Calu3 (cell line): ENCODE measurements around the gene MIEF1. TPM values are rescaled to one million over a fixed set of nuclear protein-coding genes. Genes with fewer than 3 reads are reported as not detected.
A peak's percentile ranks its signal among the peaks of the same experiment; 100 is the strongest.

Experiments
- BruUV-seq: library from RNA; stranded (reverse); fragments of 400-500 nt; replicated peaks from 2 replicates; lab custom pipeline; 2021; lab: Mats Ljungman, UMichigan
- CTCF ChIA-PET: fragments of 300-600 bp; sonication (Branson Sonifier 250); formaldehyde crosslinking; loops from one replicate; lab custom pipeline; 2022; ENCODE audit warnings: antibody characterized with exemption; lab: Charles Lee
- DNase-seq: peaks from one replicate; pipeline ENCODE4 v3.0.0; 2022
- H3K27ac Mint-ChIP-seq: one replicate; pipeline ENCODE4 v1.8.0; 2022; ENCODE audit warnings: mixed read lengths; ENCODE audit not compliant: unreplicated experiment
- H3K27me3 Mint-ChIP-seq: one replicate; pipeline ENCODE4 v1.8.0; 2022; ENCODE audit warnings: mixed read lengths; ENCODE audit not compliant: unreplicated experiment
- H3K36me3 Mint-ChIP-seq: one replicate; pipeline ENCODE4 v1.8.0; 2022; ENCODE audit warnings: mild to moderate bottlenecking, moderate library complexity, mixed read lengths; ENCODE audit not compliant: insufficient read depth, unreplicated experiment
- H3K4me1 Mint-ChIP-seq: one replicate; pipeline ENCODE4 v1.8.0; 2022; ENCODE audit warnings: mild to moderate bottlenecking, low read depth, mixed read lengths; ENCODE audit not compliant: unreplicated experiment
- H3K4me3 Mint-ChIP-seq: one replicate; pipeline ENCODE4 v1.8.0; 2022; ENCODE audit warnings: mild to moderate bottlenecking, low read depth, moderate library complexity, mixed read lengths; ENCODE audit not compliant: unreplicated experiment
- H3K9me3 Mint-ChIP-seq: one replicate; pipeline ENCODE4 v1.8.0; 2022; ENCODE audit warnings: low read depth, mixed read lengths; ENCODE audit not compliant: unreplicated experiment
- CTCF ChIP-seq: fragments of 200-600 bp; IDR thresholded peaks from one replicate; pipeline ENCODE4 v1.8.0; 2022; ENCODE audit warnings: antibody characterized with exemption; ENCODE audit not compliant: unreplicated experiment
- intact Hi-C: fragments of 100-400 bp; cut with micrococcal nuclease; formaldehyde crosslinking; loops from one replicate; pipeline ENCODE4 v1.10.0; 2022; ENCODE audit not compliant: unreplicated experiment
- total RNA-seq: library from RNA; stranded (reverse); gene quantifications from 2 replicates; pipeline ENCODE4 v1.2.3, GENCODE V29; 2022

MIEF1 gene
- total RNA-seq, 1 experiment from 2014 or later: 39.2 TPM

- Mint-ChIP-seq H3K27ac (no peak overlapping the region), H3K27me3 (no peaks in the 10 kb centered on the region), H3K4me1 (peaks cover 9% of the 10 kb centered on the region), H3K4me3 (no peak overlapping the region), H3K36me3 (peaks cover 82% of the 10 kb centered on the region), H3K9me3 (no peaks in the 10 kb centered on the region)
- BruUV-seq: no TSS peak
- TF ChIP-seq CTCF: no peak
- intact Hi-C loops: no loop called here
- CTCF ChIA-PET: interaction anchor here (1.4 to 2.5 kb wide), 2 partner anchors 17 to 530 kb away, joined by 3 to 9 read pairs; no protein-coding TSS in a partner anchor
- DNase-seq: no peak
These were observed 11.7 kb downstream of the MIEF1 start for GRCh38 chr22:39513791-39514190.

- no peak overlapping the region for H3K4me3 Mint-ChIP-seq
- H3K36me3 Mint-ChIP-seq: peaks cover 84% of the 10 kb centered on the region
- DNase-seq: peak; percentile 79
- intact Hi-C loops: no loop called here
- no peaks in the 10 kb centered on the region for H3K9me3 Mint-ChIP-seq
- no TSS peak for BruUV-seq
- TF ChIP-seq CTCF: peak; percentile 76
- H3K27ac Mint-ChIP-seq: no peak overlapping the region
- H3K4me1 Mint-ChIP-seq: peaks cover 2% of the 10 kb centered on the region
- no peaks in the 10 kb centered on the region for H3K27me3 Mint-ChIP-seq
- CTCF ChIA-PET: interaction anchor here (0.6 to 2.5 kb wide), 6 partner anchors 12 to 530 kb away, joined by 3 to 9 read pairs (median 6); partner anchors contain the start of genes MIEF1 and TAB1
These were observed 12.4 kb downstream of the MIEF1 start for GRCh38 chr22:39514373-39514973.

GRCh38 chr22:39515266-39516050, 13.4 kb downstream of the MIEF1 start:
- no peak for TF ChIP-seq CTCF
- no TSS peak for BruUV-seq
- intact Hi-C loops: no loop called here
- H3K4me3 Mint-ChIP-seq: no peak overlapping the region
- H3K27me3 Mint-ChIP-seq: no peaks in the 10 kb centered on the region
- CTCF ChIA-PET: interaction anchor here (0.6 to 2.5 kb wide), 7 partner anchors 13 to 1617 kb away, joined by 3 to 9 read pairs (median 3); partner anchors contain the start of gene MIEF1
- peaks cover 84% of the 10 kb centered on the region for H3K36me3 Mint-ChIP-seq
- H3K4me1 Mint-ChIP-seq: no peaks in the 10 kb centered on the region
- DNase-seq: no peak
- H3K9me3 Mint-ChIP-seq: no peaks in the 10 kb centered on the region
- H3K27ac Mint-ChIP-seq: no peak overlapping the region

- H3K27me3 Mint-ChIP-seq: no peaks in the 10 kb centered on the region
- DNase-seq: no peak
- H3K4me1 Mint-ChIP-seq: peaks cover 9% of the 10 kb centered on the region
- peaks cover 90% of the 10 kb centered on the region for H3K36me3 Mint-ChIP-seq
- CTCF ChIA-PET: interaction anchor here (1.4 to 2.1 kb wide), 3 partner anchors 11 to 46 kb away, joined by 5 to 6 read pairs (median 6); partner anchors contain the start of gene MIEF1
- no peak overlapping the region for H3K27ac Mint-ChIP-seq
- no peak for TF ChIP-seq CTCF
- H3K4me3 Mint-ChIP-seq: no peak overlapping the region
- no peaks in the 10 kb centered on the region for H3K9me3 Mint-ChIP-seq
- no TSS peak for BruUV-seq
- intact Hi-C loops: no loop called here
These were observed 15.4 kb downstream of the MIEF1 start for GRCh38 chr22:39517470-39517869.
